Activated B cell treated with CpG ODN at 0.5 μM for 24 hours (primary cell): Measurements from ENCODE around the gene MID1IP1. TPM values are rescaled to one million over a fixed set of nuclear protein-coding genes. Genes with fewer than 3 reads are reported as not detected.

Source experiments
- ATAC-seq: fragments of 200-7000 bp; cut with Tn5 transposase; one replicate; pipeline ENCODE4 v1.10.0; 2021; ENCODE audit warnings: low read depth, mild to moderate bottlenecking, moderate library complexity
- CTCF ChIA-PET: fragments of 350-600 bp; sonication (Branson Sonifier 250); formaldehyde crosslinking; loops from one replicate; lab custom pipeline; 2021; ENCODE audit warnings: antibody characterized with exemption; lab: Charles Lee
- POLR2A ChIA-PET: fragments of 350-600 bp; sonication (Branson Sonifier 250); formaldehyde crosslinking; loops from one replicate; lab custom pipeline; 2021; ENCODE audit warnings: antibody characterized with exemption; lab: Charles Lee
- DNase-seq: peaks from one replicate; pipeline ENCODE4 v3.0.0; 2022
- H3K27ac Mint-ChIP-seq: one replicate; pipeline ENCODE4 v1.8.0; 2020; ENCODE audit warnings: mixed read lengths
- H3K27me3 Mint-ChIP-seq: one replicate; pipeline ENCODE4 v1.8.0; 2021; ENCODE audit warnings: mixed read lengths
- H3K36me3 Mint-ChIP-seq: one replicate; pipeline ENCODE4 v1.8.0; 2021; ENCODE audit warnings: low read depth, mixed read lengths
- H3K4me1 Mint-ChIP-seq: one replicate; pipeline ENCODE4 v1.8.0; 2021; ENCODE audit warnings: mixed read lengths
- H3K4me3 Mint-ChIP-seq: one replicate; pipeline ENCODE4 v1.8.0; 2020; ENCODE audit warnings: mild to moderate bottlenecking, mixed read lengths
- H3K9me3 Mint-ChIP-seq: one replicate; pipeline ENCODE4 v1.8.0; 2020; ENCODE audit warnings: mixed read lengths
- CTCF ChIP-seq: fragments of 200-600 bp; IDR thresholded peaks from one replicate; pipeline ENCODE4 v1.8.0; 2022; ENCODE audit warnings: antibody characterized with exemption, mild to moderate bottlenecking
- intact Hi-C: fragments of 100-400 bp; cut with micrococcal nuclease; formaldehyde crosslinking; loops from one replicate; pipeline ENCODE4 v1.15.1; 2024
- total RNA-seq: library from RNA; stranded (reverse); gene quantifications from 2 replicates; pipeline ENCODE4 v1.2.3, GENCODE V29; 2022

Gene MID1IP1
- total RNA-seq, 1 donor from 2014 or later, result 29.7 TPM

DNA sequence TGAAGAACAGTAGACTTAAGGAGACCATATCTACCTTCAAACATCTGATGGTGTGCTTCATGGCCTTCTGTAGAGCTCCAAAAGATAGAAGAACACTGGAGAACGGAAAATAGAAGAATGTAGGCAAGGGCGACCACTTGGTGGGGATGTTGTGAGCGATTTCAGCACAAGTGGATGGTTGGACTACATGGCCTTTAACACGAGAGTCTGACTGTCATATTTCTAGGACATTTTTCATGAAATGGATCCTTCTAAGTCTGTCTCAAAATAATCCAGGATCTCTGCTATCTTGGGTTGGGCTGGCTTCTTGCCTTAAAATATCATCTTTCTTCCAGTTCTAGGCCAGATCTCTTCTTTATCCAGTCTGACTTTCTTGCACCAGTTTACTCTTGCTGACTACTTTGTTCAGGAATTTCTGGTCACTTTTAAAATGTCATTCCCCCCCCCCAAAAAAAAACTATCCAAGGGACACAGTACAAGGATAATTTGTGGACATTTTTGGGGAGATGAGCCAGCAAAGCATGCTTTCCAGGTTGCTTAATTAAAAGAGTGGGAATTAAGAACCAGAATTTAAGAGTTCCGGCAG is 1.2 kb upstream of the MID1IP1 start:
- Mint-ChIP-seq H3K27me3 (no peaks in the 10 kb centered on the region), H3K36me3 (peaks cover 3% of the 10 kb centered on the region), H3K4me1 (peaks cover 24% of the 10 kb centered on the region), H3K27ac (no peak overlapping the region), H3K4me3 (no peak overlapping the region), H3K9me3 (no peaks in the 10 kb centered on the region)
- ChIA-PET CTCF (interaction anchor here (1.2 to 1.5 kb wide), 2 partner anchors 31 to 352 kb away, joined by 3 read pairs; no protein-coding TSS in a partner anchor), POLR2A (no interaction called here)
- ATAC-seq (no peak), DNase-seq (no peak)
- TF ChIP-seq CTCF, result no peak
- intact Hi-C loops, result loop anchor here (2.0 to 10.0 kb wide), 2 partner anchors 185 to 1295 kb away; partner anchors contain the start of gene BCOR

GRCh38 chrX:38803243-38803587 is 2.0 kb downstream of the MID1IP1 start:
- DNase-seq (no peak), ATAC-seq (no peak)
- Mint-ChIP-seq H3K27ac (peak overlapping the region; percentile 80), H3K9me3 (no peaks in the 10 kb centered on the region), H3K4me3 (peak overlapping the region; percentile 89), H3K27me3 (no peaks in the 10 kb centered on the region), H3K36me3 (peaks cover 7% of the 10 kb centered on the region), H3K4me1 (peaks cover 36% of the 10 kb centered on the region)
- TF ChIP-seq CTCF, result no peak
- intact Hi-C loops, result loop anchor here (10.0 kb wide), 1 partner anchor 1292 kb away; the partner anchor contains the start of gene BCOR
- ChIA-PET CTCF (no interaction called here), POLR2A (interaction anchor here (1.3 to 5.0 kb wide), 3 partner anchors 77 to 1368 kb away, joined by 3 to 105 read pairs (median 21); no protein-coding TSS in a partner anchor)

DNA sequence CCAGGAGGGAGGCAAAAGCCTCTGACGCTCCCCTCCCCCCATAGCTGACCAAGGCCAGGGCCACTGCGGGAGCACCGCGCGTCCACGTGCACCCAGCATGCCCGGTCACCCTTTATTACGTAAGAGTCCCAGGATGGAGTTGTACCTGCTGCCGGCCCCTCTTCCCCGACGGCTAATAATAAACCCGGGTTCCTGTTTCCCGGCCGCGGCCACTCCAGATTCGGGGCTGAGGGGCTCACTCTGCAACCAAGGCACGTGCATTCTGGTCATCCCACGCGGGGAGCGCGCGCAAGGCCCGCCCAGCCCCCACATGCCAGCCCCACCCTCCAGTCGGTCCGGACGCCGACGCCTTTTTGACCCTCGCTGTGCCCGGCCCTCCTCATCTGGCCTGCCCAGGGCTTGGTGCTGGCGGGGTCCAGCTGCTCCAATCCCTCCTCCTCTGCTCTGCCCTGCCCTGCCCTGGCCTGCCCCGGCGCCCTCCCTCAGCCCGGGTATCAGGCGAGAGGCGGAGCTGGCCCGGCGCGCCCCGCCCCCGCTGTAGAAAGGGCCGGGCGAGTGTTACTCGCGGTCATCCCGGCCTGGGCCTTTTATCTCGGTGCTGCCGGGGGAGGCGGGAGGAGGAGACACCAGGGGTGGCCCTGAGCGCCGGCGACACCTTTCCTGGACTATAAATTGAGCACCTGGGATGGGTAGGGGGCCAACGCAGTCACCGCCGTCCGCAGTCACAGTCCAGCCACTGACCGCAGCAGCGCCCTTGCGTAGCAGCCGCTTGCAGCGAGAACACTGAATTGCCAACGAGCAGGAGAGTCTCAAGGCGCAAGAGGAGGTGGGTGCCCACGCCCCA is 2.6 kb downstream of the MID1IP1 start:
- intact Hi-C loops, result loop anchor here (1.0 to 10.0 kb wide), 3 partner anchors 75 to 1365 kb away; partner anchors contain the start of gene BCOR
- Mint-ChIP-seq H3K36me3 (peaks cover 7% of the 10 kb centered on the region), H3K4me3 (peak overlapping the region; percentile 89), H3K27ac (peak overlapping the region; percentile 80), H3K9me3 (no peaks in the 10 kb centered on the region), H3K27me3 (no peaks in the 10 kb centered on the region), H3K4me1 (peaks cover 39% of the 10 kb centered on the region)
- ChIA-PET POLR2A (interaction anchor here (0.7 to 5.0 kb wide), 6 partner anchors 76 to 1367 kb away, joined by 3 to 105 read pairs (median 4); no protein-coding TSS in a partner anchor), CTCF (interaction anchor here (1.1 kb wide), 1 partner anchor 76 kb away, joined by 3 read pairs; no protein-coding TSS in a partner anchor)
- ATAC-seq (peak; percentile 63), DNase-seq (peak; percentile 55)
- no peak for TF ChIP-seq CTCF

DNA sequence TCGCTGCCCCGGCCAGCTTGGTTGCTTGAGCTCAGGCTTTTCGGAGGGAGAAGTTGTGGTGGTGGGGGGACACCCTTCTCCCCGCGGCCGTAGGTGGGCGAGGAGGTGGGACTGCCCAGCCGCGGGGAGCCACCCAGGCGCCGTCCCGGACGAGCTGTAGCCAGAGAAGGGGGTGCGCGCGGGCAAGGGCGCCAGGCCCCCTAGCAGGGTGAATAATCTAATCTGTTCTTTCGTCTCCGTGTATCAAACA is 3.1 kb downstream of the MID1IP1 start:
- Mint-ChIP-seq H3K4me1 (peaks cover 42% of the 10 kb centered on the region), H3K36me3 (peaks cover 7% of the 10 kb centered on the region), H3K9me3 (no peaks in the 10 kb centered on the region), H3K27ac (peak overlapping the region; percentile 92), H3K4me3 (peak overlapping the region; percentile 89), H3K27me3 (no peaks in the 10 kb centered on the region)
- intact Hi-C loops, result loop anchor here (1.0 to 10.0 kb wide), 3 partner anchors 75 to 1364 kb away; partner anchors contain the start of gene BCOR
- ChIA-PET POLR2A (interaction anchor here (0.7 to 5.0 kb wide), 8 partner anchors 76 to 1368 kb away, joined by 3 to 105 read pairs (median 4); no protein-coding TSS in a partner anchor), CTCF (interaction anchor here (1.1 kb wide), 1 partner anchor 76 kb away, joined by 3 read pairs; no protein-coding TSS in a partner anchor)
- ATAC-seq (peak; percentile 2), DNase-seq (no peak)
- no peak for TF ChIP-seq CTCF
